HEK293 (cell line): ENCODE measurements around the gene PLXNA3.

Experiments used
- CTCF ChIA-PET: fragments of 350-600 bp; formaldehyde crosslinking; extraction: SDS; loops from one replicate; lab custom pipeline; 2021; ENCODE audit warnings: antibody characterized with exemption; lab: Yijun Ruan, JAX
- POLR2A ChIA-PET: fragments of 300-600 bp; formaldehyde crosslinking; extraction: SDS; loops from one replicate; lab custom pipeline; 2020; ENCODE audit warnings: antibody characterized with exemption, inconsistent platforms; lab: Yijun Ruan, JAX
- H3K27ac ChIP-seq: fragments of 200-500 bp; sonication (Bioruptor generic); 2 replicates; pipeline ENCODE4 v1.5.1; 2014; ENCODE audit warnings: low read depth, low read length, control low read depth, inconsistent platforms; ENCODE audit errors: extremely low read depth
- H3K36me3 ChIP-seq, 2 experiments: fragments of 200-500 bp in 1 of 2; sonication (Bioruptor generic) in 1 of 2; 1 replicate in 1 of 2; 2 replicates in 1 of 2; pipeline ENCODE4 v1.5.1; 2014 to 2017; ENCODE audit warnings: inconsistent platforms in 2 of 2, low read length in 2 of 2; ENCODE audit not compliant: control insufficient read depth in 2 of 2, insufficient read depth in 1 of 2
- H3K4me1 ChIP-seq: fragments of 200-500 bp; sonication (Bioruptor generic); 2 replicates; pipeline ENCODE4 v1.5.1; 2014; ENCODE audit warnings: mild to moderate bottlenecking, low read length, inconsistent platforms; ENCODE audit not compliant: control insufficient read depth, insufficient read depth
- H3K4me3 ChIP-seq: 2 replicates; pipeline ENCODE4 v1.5.1; 2011; ENCODE audit warnings: low read depth, mild to moderate bottlenecking, control low read depth, low read length, moderate library complexity
- H3K9me3 ChIP-seq: fragments of 200-500 bp; sonication (Bioruptor generic); 2 replicates; pipeline ENCODE4 v1.5.1; 2014; ENCODE audit warnings: low read depth, low read length, inconsistent platforms; ENCODE audit not compliant: control insufficient read depth, insufficient read depth
- GLI2 ChIP-seq: fragments of 450-650 bp; formaldehyde crosslinking; IDR thresholded peaks from 2 replicates; pipeline ENCODE4; 2017; ENCODE audit warnings: missing biosample characterization, missing genetic modification characterization, low read depth, borderline replicate concordance
- KLF1 ChIP-seq: fragments of 450-650 bp; formaldehyde crosslinking; IDR thresholded peaks from 2 replicates; pipeline ENCODE4 v1.5.1; 2016; ENCODE audit warnings: missing biosample characterization, missing genetic modification characterization
- MZF1 ChIP-seq: fragments of 450-650 bp; formaldehyde crosslinking; IDR thresholded peaks from 2 replicates; pipeline ENCODE4 v1.5.1; 2017; ENCODE audit warnings: missing biosample characterization, missing genetic modification characterization, borderline replicate concordance
- SCRT2 ChIP-seq: fragments of 450-650 bp; formaldehyde crosslinking; IDR thresholded peaks from 2 replicates; pipeline ENCODE4 v1.5.1; 2016; ENCODE audit warnings: missing biosample characterization, missing genetic modification characterization
- SETDB1 ChIP-seq: IDR thresholded peaks from one replicate; pipeline ENCODE4 v1.6.1; 2017; ENCODE audit warnings: mild to moderate bottlenecking, low read length, moderate library complexity, mixed read lengths; ENCODE audit not compliant: insufficient read length
- WT1 ChIP-seq: fragments of 450-650 bp; formaldehyde crosslinking; IDR thresholded peaks from 2 replicates; pipeline ENCODE4 v1.5.1; 2016; ENCODE audit warnings: missing biosample characterization, missing genetic modification characterization
- ZBTB21 ChIP-seq: fragments of 450-650 bp; formaldehyde crosslinking; IDR thresholded peaks from 2 replicates; pipeline ENCODE4 v1.5.1; 2017; ENCODE audit warnings: missing biosample characterization, missing genetic modification characterization
- ZFHX2 ChIP-seq: fragments of 450-650 bp; formaldehyde crosslinking; conservative IDR thresholded peaks from 2 replicates; pipeline ENCODE4 v1.5.1; 2016; ENCODE audit warnings: missing biosample characterization, missing genetic modification characterization
- ZFP37 ChIP-seq: fragments of 450-650 bp; formaldehyde crosslinking; IDR thresholded peaks from 2 replicates; pipeline ENCODE4 v1.5.1; 2016; ENCODE audit warnings: missing biosample characterization, missing genetic modification characterization
- ZNF585B ChIP-seq: fragments of 450-650 bp; formaldehyde crosslinking; IDR thresholded peaks from 2 replicates; pipeline ENCODE4 v1.5.1; 2016; ENCODE audit warnings: missing biosample characterization, missing genetic modification characterization
- ZNF747 ChIP-seq: fragments of 450-650 bp; formaldehyde crosslinking; IDR thresholded peaks from 2 replicates; pipeline ENCODE4 v1.5.1; 2016; ENCODE audit warnings: missing biosample characterization, missing genetic modification characterization
- ZNF768 ChIP-seq: fragments of 450-650 bp; formaldehyde crosslinking; IDR thresholded peaks from 2 replicates; pipeline ENCODE4 v1.5.1; 2018; ENCODE audit warnings: missing biosample characterization, mild to moderate bottlenecking, missing genetic modification characterization
- ZNF776 ChIP-seq: fragments of 450-650 bp; formaldehyde crosslinking; IDR thresholded peaks from 2 replicates; pipeline ENCODE4 v1.5.0; 2017; ENCODE audit warnings: missing biosample characterization, missing genetic modification characterization, borderline replicate concordance
- TF ChIP-seq, protein P1 (sequence below): fragments of 450-650 bp; formaldehyde crosslinking; conservative IDR thresholded peaks from 2 replicates; pipeline ENCODE4 v1.5.1; 2016; ENCODE audit warnings: low read depth, missing biosample characterization, missing genetic modification characterization
- TF ChIP-seq, protein P2 (sequence below): fragments of 450-650 bp; formaldehyde crosslinking; IDR thresholded peaks from 2 replicates; pipeline ENCODE4 v1.5.1; 2016; ENCODE audit warnings: missing biosample characterization, missing genetic modification characterization
- TF ChIP-seq, protein P3 (sequence below): fragments of 450-650 bp; formaldehyde crosslinking; IDR thresholded peaks from 2 replicates; pipeline ENCODE4 v1.5.1; 2016; ENCODE audit warnings: missing biosample characterization, missing genetic modification characterization
- TF ChIP-seq, protein P4 (sequence below): fragments of 450-650 bp; formaldehyde crosslinking; IDR thresholded peaks from 2 replicates; pipeline ENCODE4 v1.5.1; 2016; ENCODE audit warnings: missing biosample characterization, missing genetic modification characterization, low read depth

The PLXNA3 gene

DNA sequence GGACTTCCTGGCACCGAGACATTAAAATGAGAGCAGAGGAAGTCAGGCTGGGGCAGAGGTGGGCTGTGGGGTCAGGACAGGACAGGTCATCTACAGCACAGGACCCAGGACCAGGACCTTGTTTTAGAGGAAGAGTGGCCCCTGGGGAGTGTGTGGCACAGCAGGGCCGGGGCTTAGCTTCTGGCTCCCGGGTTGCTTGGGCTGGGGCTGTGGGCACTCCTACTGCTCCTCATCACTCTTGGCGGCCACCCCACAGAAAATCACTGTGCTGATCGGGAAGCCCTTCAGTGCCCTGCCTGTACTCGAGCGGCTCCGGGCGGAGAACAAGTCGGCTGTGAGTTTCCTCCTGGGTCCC lies 37.7 kb upstream of the PLXNA3 start:
- CTCF ChIA-PET = interaction anchor here (1.3 kb wide), 1 partner anchor 22 kb away, joined by 4 read pairs; the partner anchor contains the start of gene RPL10
- no peak for TF ChIP-seq GLI2 (tag by site-specific recombination)
- TF ChIP-seq, protein P1, sequence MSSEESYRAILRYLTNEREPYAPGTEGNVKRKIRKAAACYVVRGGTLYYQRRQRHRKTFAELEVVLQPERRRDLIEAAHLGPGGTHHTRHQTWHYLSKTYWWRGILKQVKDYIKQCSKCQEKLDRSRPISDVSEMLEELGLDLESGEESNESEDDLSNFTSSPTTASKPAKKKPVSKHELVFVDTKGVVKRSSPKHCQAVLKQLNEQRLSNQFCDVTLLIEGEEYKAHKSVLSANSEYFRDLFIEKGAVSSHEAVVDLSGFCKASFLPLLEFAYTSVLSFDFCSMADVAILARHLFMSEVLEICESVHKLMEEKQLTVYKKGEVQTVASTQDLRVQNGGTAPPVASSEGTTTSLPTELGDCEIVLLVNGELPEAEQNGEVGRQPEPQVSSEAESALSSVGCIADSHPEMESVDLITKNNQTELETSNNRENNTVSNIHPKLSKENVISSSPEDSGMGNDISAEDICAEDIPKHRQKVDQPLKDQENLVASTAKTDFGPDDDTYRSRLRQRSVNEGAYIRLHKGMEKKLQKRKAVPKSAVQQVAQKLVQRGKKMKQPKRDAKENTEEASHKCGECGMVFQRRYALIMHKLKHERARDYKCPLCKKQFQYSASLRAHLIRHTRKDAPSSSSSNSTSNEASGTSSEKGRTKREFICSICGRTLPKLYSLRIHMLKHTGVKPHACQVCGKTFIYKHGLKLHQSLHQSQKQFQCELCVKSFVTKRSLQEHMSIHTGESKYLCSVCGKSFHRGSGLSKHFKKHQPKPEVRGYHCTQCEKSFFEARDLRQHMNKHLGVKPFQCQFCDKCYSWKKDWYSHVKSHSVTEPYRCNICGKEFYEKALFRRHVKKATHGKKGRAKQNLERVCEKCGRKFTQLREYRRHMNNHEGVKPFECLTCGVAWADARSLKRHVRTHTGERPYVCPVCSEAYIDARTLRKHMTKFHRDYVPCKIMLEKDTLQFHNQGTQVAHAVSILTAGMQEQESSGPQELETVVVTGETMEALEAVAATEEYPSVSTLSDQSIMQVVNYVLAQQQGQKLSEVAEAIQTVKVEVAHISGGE (tag by site-specific recombination) = no peak
- H3K36me3 ChIP-seq = no peaks in the 10 kb centered on the region; a peak in 1 of 3 replicates
- no peaks in the 10 kb centered on the region for H3K9me3 ChIP-seq
- no peaks in the 10 kb centered on the region for H3K4me1 ChIP-seq
- no peak overlapping the region for H3K4me3 ChIP-seq
- POLR2A ChIA-PET = interaction anchor here (1.0 to 1.4 kb wide), 2 partner anchors 11 to 39 kb away, joined by 3 to 4 read pairs; no protein-coding TSS in a partner anchor
- no peak overlapping the region for H3K27ac ChIP-seq

DNA sequence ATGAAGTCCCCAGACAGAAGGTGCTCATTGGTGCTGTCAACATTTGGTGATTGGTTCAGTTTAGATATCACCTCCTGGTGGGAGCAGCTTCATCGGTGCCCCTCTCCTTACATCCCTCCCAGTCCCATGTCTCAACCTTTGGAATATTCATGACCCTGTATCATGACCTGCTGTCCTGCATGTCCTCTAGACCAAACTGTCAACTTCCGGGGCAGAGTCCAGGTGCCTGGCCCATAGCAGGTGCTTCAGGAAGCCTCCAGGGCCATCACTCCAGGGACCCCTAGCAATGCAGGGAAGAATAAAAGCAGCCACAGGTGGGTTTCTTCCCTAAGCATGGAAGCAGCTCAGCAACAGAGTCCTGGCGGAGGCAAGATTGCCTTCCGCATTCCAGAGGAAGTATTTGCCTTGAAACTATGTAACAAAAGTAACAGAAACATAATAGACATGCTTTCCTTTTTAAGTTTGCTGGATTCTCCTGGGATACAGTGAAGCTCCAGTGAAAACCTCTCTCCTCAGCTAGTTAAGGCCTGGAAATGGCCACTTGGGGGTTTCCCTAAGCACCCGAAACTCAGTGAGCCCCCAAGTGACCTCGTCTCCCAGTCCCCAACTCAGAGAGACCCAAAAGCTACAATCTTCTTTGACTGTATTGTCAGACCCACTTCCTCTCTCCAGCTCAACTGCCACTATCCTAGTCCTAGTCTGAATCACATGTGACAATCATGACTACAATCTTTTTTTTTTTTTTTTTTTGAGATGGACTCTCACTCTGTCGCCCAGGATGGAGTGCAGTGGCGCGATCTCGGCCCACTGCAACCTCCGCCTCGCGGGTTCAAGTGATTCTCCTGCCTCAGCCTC lies 30.9 kb upstream of the PLXNA3 start:
- CTCF ChIA-PET = interaction anchor here (0.6 to 1.2 kb wide), 3 partner anchors 9 to 54 kb away, joined by 3 to 5 read pairs (median 3); no protein-coding TSS in a partner anchor
- Histone ChIP-seq H3K9me3 (no peaks in the 10 kb centered on the region), H3K4me3 (no peak overlapping the region), H3K27ac (no peak overlapping the region), H3K36me3 (peaks cover 0 to 12% of the 10 kb centered on the region in 2 experiments; a peak in 1 of 3 replicates), H3K4me1 (no peaks in the 10 kb centered on the region)
- TF ChIP-seq, protein P2, sequence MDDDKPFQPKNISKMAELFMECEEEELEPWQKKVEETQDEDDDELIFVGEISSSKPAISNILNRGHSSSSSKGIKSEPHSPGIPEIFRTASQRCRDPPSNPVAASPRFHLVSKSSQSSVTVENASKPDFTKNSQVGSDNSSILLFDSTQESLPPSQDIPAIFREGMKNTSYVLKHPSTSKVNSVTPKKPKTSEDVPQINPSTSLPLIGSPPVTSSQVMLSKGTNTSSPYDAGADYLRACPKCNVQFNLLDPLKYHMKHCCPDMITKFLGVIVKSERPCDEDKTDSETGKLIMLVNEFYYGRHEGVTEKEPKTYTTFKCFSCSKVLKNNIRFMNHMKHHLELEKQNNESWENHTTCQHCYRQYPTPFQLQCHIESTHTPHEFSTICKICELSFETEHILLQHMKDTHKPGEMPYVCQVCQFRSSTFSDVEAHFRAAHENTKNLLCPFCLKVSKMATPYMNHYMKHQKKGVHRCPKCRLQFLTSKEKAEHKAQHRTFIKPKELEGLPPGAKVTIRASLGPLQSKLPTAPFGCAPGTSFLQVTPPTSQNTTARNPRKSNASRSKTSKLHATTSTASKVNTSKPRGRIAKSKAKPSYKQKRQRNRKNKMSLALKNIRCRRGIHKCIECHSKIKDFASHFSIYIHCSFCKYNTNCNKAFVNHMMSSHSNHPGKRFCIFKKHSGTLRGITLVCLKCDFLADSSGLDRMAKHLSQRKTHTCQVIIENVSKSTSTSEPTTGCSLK = no peak
- peak; percentile 60 for TF ChIP-seq SCRT2
- POLR2A ChIA-PET = interaction anchor here (1.2 kb wide), 1 partner anchor 15 kb away, joined by 4 read pairs; no protein-coding TSS in a partner anchor

DNA sequence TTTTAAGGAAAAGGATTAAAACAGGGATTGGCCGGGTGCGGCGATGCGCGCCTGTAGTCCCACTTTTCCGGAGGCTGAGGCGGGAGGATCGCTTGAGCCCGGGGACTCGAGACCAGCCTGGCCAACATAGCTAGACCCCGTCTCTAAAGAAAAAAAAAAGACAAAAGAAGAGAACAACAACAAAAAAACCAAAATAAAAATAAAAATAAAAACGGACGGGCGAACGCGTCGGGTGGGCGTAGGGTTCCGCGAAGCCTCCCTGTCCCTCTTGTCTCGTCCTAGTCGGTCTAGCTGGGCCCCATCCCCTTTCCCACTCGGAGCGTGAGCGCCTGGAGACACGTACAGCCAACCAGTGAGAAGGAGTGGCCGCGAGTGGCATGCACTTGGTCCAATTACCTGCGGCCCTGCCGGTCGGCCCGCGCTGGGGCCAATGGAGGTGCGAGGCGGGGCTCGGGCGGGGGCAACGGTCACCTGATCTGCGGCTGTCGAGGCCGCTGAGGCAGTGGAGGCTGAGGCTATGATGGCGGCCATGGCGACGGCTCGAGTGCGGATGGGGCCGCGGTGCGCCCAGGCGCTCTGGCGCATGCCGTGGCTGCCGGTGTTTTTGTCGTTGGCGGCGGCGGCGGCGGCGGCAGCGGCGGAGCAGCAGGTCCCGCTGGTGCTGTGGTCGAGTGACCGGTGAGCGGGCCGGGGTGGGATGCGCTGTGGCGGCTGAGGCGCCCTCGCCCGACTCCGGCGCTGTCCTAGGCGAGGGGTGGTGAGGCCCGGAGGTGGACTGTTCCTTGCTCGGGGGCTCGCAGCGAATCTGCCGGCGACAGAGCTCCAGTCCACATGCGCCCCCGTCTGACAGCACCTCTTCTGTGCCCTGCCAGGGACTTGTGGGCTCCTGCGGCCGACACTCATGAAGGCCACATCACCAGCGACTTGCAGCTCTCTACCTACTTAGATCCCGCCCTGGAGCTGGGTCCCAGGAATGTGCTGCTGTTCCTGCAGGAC lies 29.6 kb upstream of the PLXNA3 start, which contains the start of gene ATP6AP1:
Gene ATP6AP1, plus strand, starts transcription at position 502 of the 996 bp plus-strand sequence. Its CDS starts 16 bp downstream, at position 518.
- H3K4me1 ChIP-seq = no peaks in the 10 kb centered on the region
- ChIA-PET POLR2A (interaction anchor here (0.6 to 2.1 kb wide), 7 partner anchors 16 to 101 kb away, joined by 3 to 7 read pairs (median 4); partner anchors contain the start of genes FAM50A and SLC10A3), CTCF (interaction anchor here (0.6 to 1.2 kb wide), 4 partner anchors 10 to 55 kb away, joined by 3 to 5 read pairs (median 3); no protein-coding TSS in a partner anchor)
- peaks cover 0 to 26% of the 10 kb centered on the region in 2 experiments; a peak in 1 of 3 replicates for H3K36me3 ChIP-seq
- peak within 1 kb of the TSS; percentile 65 for H3K4me3 ChIP-seq
- peak within 1 kb of the TSS; percentile 69; the same call in 1 of the 2 replicates for H3K27ac ChIP-seq
- H3K9me3 ChIP-seq = no peaks in the 10 kb centered on the region
- TF ChIP-seq SETDB1 (no peak), ZNF747 (tag by site-specific recombination) (no peak), ZNF585B (tag by site-specific recombination) (no peak), ZFHX2 (tag by site-specific recombination) (peak; percentile 39; the same call in 1 of the 2 replicates), ZNF776 (tag by site-specific recombination) (no peak), MZF1 (tag by site-specific recombination) (no peak), ZNF768 (tag by site-specific recombination) (no peak), ZFP37 (no peak), WT1 (tag by site-specific recombination) (no peak), ZBTB21 (tag by site-specific recombination) (no peak), KLF1 (tag by site-specific recombination) (peak; percentile 22; the same call in 1 of the 2 replicates)
- TF ChIP-seq, protein P3, sequence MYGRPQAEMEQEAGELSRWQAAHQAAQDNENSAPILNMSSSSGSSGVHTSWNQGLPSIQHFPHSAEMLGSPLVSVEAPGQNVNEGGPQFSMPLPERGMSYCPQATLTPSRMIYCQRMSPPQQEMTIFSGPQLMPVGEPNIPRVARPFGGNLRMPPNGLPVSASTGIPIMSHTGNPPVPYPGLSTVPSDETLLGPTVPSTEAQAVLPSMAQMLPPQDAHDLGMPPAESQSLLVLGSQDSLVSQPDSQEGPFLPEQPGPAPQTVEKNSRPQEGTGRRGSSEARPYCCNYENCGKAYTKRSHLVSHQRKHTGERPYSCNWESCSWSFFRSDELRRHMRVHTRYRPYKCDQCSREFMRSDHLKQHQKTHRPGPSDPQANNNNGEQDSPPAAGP (tag by site-specific recombination) = peak; percentile 22; the same call in 1 of the 2 replicates
- TF ChIP-seq, protein P4, sequence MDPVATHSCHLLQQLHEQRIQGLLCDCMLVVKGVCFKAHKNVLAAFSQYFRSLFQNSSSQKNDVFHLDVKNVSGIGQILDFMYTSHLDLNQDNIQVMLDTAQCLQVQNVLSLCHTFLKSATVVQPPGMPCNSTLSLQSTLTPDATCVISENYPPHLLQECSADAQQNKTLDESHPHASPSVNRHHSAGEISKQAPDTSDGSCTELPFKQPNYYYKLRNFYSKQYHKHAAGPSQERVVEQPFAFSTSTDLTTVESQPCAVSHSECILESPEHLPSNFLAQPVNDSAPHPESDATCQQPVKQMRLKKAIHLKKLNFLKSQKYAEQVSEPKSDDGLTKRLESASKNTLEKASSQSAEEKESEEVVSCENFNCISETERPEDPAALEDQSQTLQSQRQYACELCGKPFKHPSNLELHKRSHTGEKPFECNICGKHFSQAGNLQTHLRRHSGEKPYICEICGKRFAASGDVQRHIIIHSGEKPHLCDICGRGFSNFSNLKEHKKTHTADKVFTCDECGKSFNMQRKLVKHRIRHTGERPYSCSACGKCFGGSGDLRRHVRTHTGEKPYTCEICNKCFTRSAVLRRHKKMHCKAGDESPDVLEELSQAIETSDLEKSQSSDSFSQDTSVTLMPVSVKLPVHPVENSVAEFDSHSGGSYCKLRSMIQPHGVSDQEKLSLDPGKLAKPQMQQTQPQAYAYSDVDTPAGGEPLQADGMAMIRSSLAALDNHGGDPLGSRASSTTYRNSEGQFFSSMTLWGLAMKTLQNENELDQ (tag by site-specific recombination) = no peak
